NT2/D1 (cell line): Measurements from ENCODE around the gene CNOT4.

Experiments
- SUZ12 ChIP-seq: IDR thresholded peaks from 2 replicates; pipeline ENCODE4 v1.6.1; 2011; ENCODE audit not compliant: insufficient read length, insufficient read depth; ENCODE audit errors: extremely low read depth
- YY1 ChIP-seq: IDR thresholded peaks from 2 replicates; pipeline ENCODE4 v1.6.1; 2011; ENCODE audit not compliant: insufficient read length, insufficient read depth
- ZNF274 ChIP-seq: IDR thresholded peaks from 2 replicates; pipeline ENCODE4 v1.6.1; 2011; ENCODE audit warnings: mild to moderate bottlenecking, low read depth, low read length

GRCh38 chr7:135327458-135327857, 182.4 kb downstream of the CNOT4 start:
- no peak for TF ChIP-seq ZNF274
- TF ChIP-seq SUZ12 = no peak
- no peak for TF ChIP-seq YY1
